ENCODE data around the gene PGM3.

GRCh38 chr6:83138118-83138722, 54.8 kb downstream of the PGM3 start:
- TF ChIP-seq GLIS3 (CRISPR knock-in tag; IDR thresholded peaks at IDR 0.05) (no peak), TOX (CRISPR knock-in tag; IDR thresholded peaks at IDR 0.05; ENCODE audit: borderline replicate concordance) (no peak)
